GM23338 (cell line): ENCODE results near the gene TMEM252. TPM values are rescaled to one million over a fixed set of nuclear protein-coding genes. Genes with fewer than 3 reads are reported as not detected.

Experiments
- ATAC-seq: fragments of 200-7000 bp; cut with Tn5 transposase; 3 replicates; pipeline ENCODE4 v1.9.1; 2020
- DNase-seq: peaks from one replicate; pipeline ENCODE4 v3.0.0-alpha.2; 2015; ENCODE audit warnings: low spot score
- H2AFZ ChIP-seq: fragments of 200-600 bp; sonication (generic); 2 replicates; pipeline ENCODE4 v1.8.0; 2016; ENCODE audit warnings: antibody characterized with exemption, mild to moderate bottlenecking, moderate library complexity
- H3F3A ChIP-seq: fragments of 200-600 bp; sonication (generic); replicated peaks from 2 replicates; pipeline ENCODE4 v1.8.0; 2017; ENCODE audit warnings: antibody characterized with exemption, mixed run types, low read depth
- H3K27ac ChIP-seq: fragments of 200-600 bp; sonication (generic); 2 replicates; pipeline ENCODE4 v1.6.1; 2016; ENCODE audit warnings: low read depth
- H3K27me3 ChIP-seq: fragments of 200-600 bp; sonication (generic); 2 replicates; pipeline ENCODE4 v1.8.0; 2016; ENCODE audit warnings: mild to moderate bottlenecking, mixed run types, moderate library complexity; ENCODE audit not compliant: insufficient read depth
- H3K36me3 ChIP-seq: fragments of 200-600 bp; sonication (generic); 2 replicates; pipeline ENCODE4 v1.8.0; 2016; ENCODE audit warnings: mild to moderate bottlenecking; ENCODE audit not compliant: insufficient read depth
- H3K4me1 ChIP-seq: fragments of 200-600 bp; sonication (generic); 2 replicates; pipeline ENCODE4 v1.8.0; 2016; ENCODE audit warnings: mild to moderate bottlenecking, moderate library complexity; ENCODE audit not compliant: insufficient read depth
- H3K4me2 ChIP-seq: fragments of 200-600 bp; sonication (generic); 2 replicates; pipeline ENCODE4 v1.7.1; 2017; ENCODE audit warnings: mixed run types
- H3K4me3 ChIP-seq: fragments of 200-600 bp; sonication (generic); 2 replicates; pipeline ENCODE4 v1.6.1; 2016; ENCODE audit warnings: mixed run types
- H3K79me2 ChIP-seq: fragments of 200-600 bp; sonication (generic); replicated peaks from 2 replicates; pipeline ENCODE4 v1.8.0; 2017; ENCODE audit warnings: mild to moderate bottlenecking; ENCODE audit not compliant: insufficient read depth
- H3K9me2 ChIP-seq: fragments of 200-600 bp; sonication (generic); 2 replicates; pipeline ENCODE4 v1.8.0; 2017; ENCODE audit not compliant: insufficient read depth
- H4K20me1 ChIP-seq: fragments of 200-600 bp; sonication (generic); replicated peaks from 2 replicates; pipeline ENCODE4 v1.8.0; 2017; ENCODE audit warnings: mild to moderate bottlenecking; ENCODE audit not compliant: insufficient read depth
- H3K27ac Mint-ChIP-seq: 2 replicates; pipeline ENCODE4 v1.8.0; 2020; ENCODE audit warnings: inconsistent platforms, mild to moderate bottlenecking, moderate library complexity, mixed read lengths
- H3K27me3 Mint-ChIP-seq: 3 replicates; pipeline ENCODE4 v1.8.0; 2022; ENCODE audit warnings: low read depth, mild to moderate bottlenecking, moderate library complexity, mixed read lengths, inconsistent platforms; ENCODE audit not compliant: insufficient read depth, poor library complexity
- H3K36me3 Mint-ChIP-seq: 3 replicates; pipeline ENCODE4 v1.8.0; 2021; ENCODE audit warnings: low read depth, mild to moderate bottlenecking, inconsistent platforms, moderate library complexity, mixed read lengths
- H3K4me1 Mint-ChIP-seq: 3 replicates; pipeline ENCODE4 v1.8.0; 2020; ENCODE audit warnings: mild to moderate bottlenecking, inconsistent platforms, mixed read lengths
- H3K4me3 Mint-ChIP-seq: 3 replicates; pipeline ENCODE4 v1.8.0; 2021; ENCODE audit warnings: moderate library complexity, mild to moderate bottlenecking, inconsistent platforms, mixed read lengths
- H3K9me3 Mint-ChIP-seq: 3 replicates; pipeline ENCODE4 v1.8.0; 2020; ENCODE audit warnings: moderate library complexity, mild to moderate bottlenecking, inconsistent platforms, mixed read lengths
- CREB1 ChIP-seq: fragments of 250-450 bp; sonication (Bioruptor Pico); IDR thresholded peaks from 2 replicates; pipeline ENCODE4 v1.5.0; 2020; ENCODE audit warnings: low read depth, mild to moderate bottlenecking, moderate library complexity
- EZH2 ChIP-seq: fragments of 200-600 bp; sonication (generic); IDR thresholded peaks from one replicate; pipeline ENCODE4 v1.8.0; 2017; ENCODE audit warnings: antibody characterized with exemption, mild to moderate bottlenecking, low read depth; ENCODE audit not compliant: unreplicated experiment
- EZH2phosphoT487 ChIP-seq: fragments of 200-600 bp; sonication (generic); IDR thresholded peaks from one replicate; pipeline ENCODE4 v1.8.1; 2018; ENCODE audit warnings: antibody characterized with exemption; ENCODE audit not compliant: unreplicated experiment
- JUNB ChIP-seq: IDR thresholded peaks from one replicate; pipeline ENCODE4 v1.6.1; 2016; ENCODE audit warnings: antibody characterized with exemption; ENCODE audit not compliant: unreplicated experiment
- NANOG ChIP-seq: IDR thresholded peaks from 2 replicates; pipeline ENCODE4 v1.6.1; 2016; ENCODE audit warnings: antibody characterized with exemption, borderline replicate concordance
- POLR2AphosphoS5 ChIP-seq: IDR thresholded peaks from 2 replicates; pipeline ENCODE4 v1.6.1; 2016; ENCODE audit warnings: antibody characterized with exemption, low read depth
- STAT1 ChIP-seq: IDR thresholded peaks from one replicate; pipeline ENCODE4 v1.6.1; 2016; ENCODE audit warnings: antibody characterized with exemption; ENCODE audit not compliant: unreplicated experiment
- ZNF114 ChIP-seq: fragments of 250-450 bp; sonication (Bioruptor Pico); IDR thresholded peaks from 2 replicates; pipeline ENCODE4 v1.5.0; 2020; ENCODE audit warnings: mild to moderate bottlenecking, moderate library complexity
- ZNF331 ChIP-seq: fragments of 250-450 bp; sonication (Bioruptor Pico); IDR thresholded peaks from 2 replicates; pipeline ENCODE4 v1.5.0; 2020; ENCODE audit warnings: low read depth, mild to moderate bottlenecking, moderate library complexity
- polyA plus RNA-seq: library from polyadenylated mRNA; unstranded; fragments of >200 nt; fragmentation: Nextera tagmentation; extraction: Ambion mirVana; gene quantifications from 2 replicates; pipeline ENCODE4 v1.2.1, GENCODE V29; 2016
- total RNA-seq: library from RNA; depleted of rRNA; stranded (reverse); fragments of >200 nt; shearing (Covaris generic); gene quantifications from 2 replicates; pipeline ENCODE4 v1.2.3, GENCODE V29; 2014
- TF ChIP-seq, protein P1 (sequence below), 2 experiments: fragments of 200-600 bp in 1 of 2; sonication (generic) in 1 of 2; conservative IDR thresholded peaks; 2 replicates each; pipeline versions ENCODE4 v1.5.1 to v1.6.1; 2016 to 2017; ENCODE audit warnings: antibody characterized with exemption in 2 of 2, low read depth in 2 of 2, mild to moderate bottlenecking in 2 of 2, moderate library complexity in 1 of 2
- TF ChIP-seq, protein P2 (sequence below): IDR thresholded peaks from 2 replicates; pipeline ENCODE4 v1.6.1; 2016; ENCODE audit warnings: antibody characterized with exemption
- TF ChIP-seq, protein P3 (sequence below): fragments of 250-450 bp; sonication (Bioruptor Pico); IDR thresholded peaks from 2 replicates; pipeline ENCODE4 v1.5.0; 2020; ENCODE audit warnings: mild to moderate bottlenecking, moderate library complexity

TMEM252 gene
- total and polyA plus RNA-seq, 2 experiments from 2014 or later = not detected

DNA sequence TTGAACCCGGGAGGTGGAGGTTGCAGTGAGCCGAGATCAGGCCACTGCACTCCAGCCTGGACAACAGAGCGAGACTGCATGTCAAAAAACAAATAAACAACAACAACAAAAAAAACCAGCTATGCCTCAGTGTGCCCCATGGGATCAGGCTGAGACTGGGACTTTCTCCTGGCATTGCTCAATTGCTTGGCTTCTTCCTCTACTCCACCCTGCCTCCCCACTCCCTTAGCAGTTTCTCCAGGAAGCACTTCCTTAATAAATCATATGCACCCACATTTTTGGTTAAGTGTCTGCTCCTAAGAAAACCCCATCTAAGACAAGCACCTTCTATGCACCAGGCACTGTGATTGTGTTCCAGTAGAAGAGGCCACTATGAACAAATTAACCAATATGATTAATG, 41.0 kb upstream of the TMEM252 start:
- H3K9me3 Mint-ChIP-seq = no peaks in the 10 kb centered on the region; the same call in 2 of the 3 replicates
- Histone ChIP-seq H3F3A (no peaks in the 10 kb centered on the region), H3K9me2 (no peaks in the 10 kb centered on the region), H3K4me1 (no peaks in the 10 kb centered on the region), H3K27me3 (no peaks in the 10 kb centered on the region), H3K27ac (no peak overlapping the region), H3K4me3 (no peak overlapping the region), H3K36me3 (no peaks in the 10 kb centered on the region), H4K20me1 (no peaks in the 10 kb centered on the region), H3K4me2 (no peak overlapping the region), H3K79me2 (no peaks in the 10 kb centered on the region), H2AFZ (no peak overlapping the region)
- TF ChIP-seq, protein P1, sequence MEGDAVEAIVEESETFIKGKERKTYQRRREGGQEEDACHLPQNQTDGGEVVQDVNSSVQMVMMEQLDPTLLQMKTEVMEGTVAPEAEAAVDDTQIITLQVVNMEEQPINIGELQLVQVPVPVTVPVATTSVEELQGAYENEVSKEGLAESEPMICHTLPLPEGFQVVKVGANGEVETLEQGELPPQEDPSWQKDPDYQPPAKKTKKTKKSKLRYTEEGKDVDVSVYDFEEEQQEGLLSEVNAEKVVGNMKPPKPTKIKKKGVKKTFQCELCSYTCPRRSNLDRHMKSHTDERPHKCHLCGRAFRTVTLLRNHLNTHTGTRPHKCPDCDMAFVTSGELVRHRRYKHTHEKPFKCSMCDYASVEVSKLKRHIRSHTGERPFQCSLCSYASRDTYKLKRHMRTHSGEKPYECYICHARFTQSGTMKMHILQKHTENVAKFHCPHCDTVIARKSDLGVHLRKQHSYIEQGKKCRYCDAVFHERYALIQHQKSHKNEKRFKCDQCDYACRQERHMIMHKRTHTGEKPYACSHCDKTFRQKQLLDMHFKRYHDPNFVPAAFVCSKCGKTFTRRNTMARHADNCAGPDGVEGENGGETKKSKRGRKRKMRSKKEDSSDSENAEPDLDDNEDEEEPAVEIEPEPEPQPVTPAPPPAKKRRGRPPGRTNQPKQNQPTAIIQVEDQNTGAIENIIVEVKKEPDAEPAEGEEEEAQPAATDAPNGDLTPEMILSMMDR (conservative IDR thresholded peaks at IDR 0.05; ENCODE audit: low read depth in 2 of 2) = no peak
- no peak for TF ChIP-seq STAT1
- TF ChIP-seq, protein P2, sequence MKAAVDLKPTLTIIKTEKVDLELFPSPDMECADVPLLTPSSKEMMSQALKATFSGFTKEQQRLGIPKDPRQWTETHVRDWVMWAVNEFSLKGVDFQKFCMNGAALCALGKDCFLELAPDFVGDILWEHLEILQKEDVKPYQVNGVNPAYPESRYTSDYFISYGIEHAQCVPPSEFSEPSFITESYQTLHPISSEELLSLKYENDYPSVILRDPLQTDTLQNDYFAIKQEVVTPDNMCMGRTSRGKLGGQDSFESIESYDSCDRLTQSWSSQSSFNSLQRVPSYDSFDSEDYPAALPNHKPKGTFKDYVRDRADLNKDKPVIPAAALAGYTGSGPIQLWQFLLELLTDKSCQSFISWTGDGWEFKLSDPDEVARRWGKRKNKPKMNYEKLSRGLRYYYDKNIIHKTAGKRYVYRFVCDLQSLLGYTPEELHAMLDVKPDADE = no peak
- TF ChIP-seq POLR2AphosphoS5 = no peak
- no peak for TF ChIP-seq EZH2phosphoT487
- TF ChIP-seq EZH2 = no peak
- no peak for TF ChIP-seq JUNB
- no peak for TF ChIP-seq NANOG
- no peak for TF ChIP-seq CREB1 (CRISPR knock-in tag)
- TF ChIP-seq ZNF331 (CRISPR knock-in tag) = no peak
- TF ChIP-seq ZNF114 (CRISPR knock-in tag) = no peak
- DNase-seq = no peak
- no peak overlapping the region for H3K27ac Mint-ChIP-seq
- no peak overlapping the region for H3K4me3 Mint-ChIP-seq
- ATAC-seq = no peak
- no peaks in the 10 kb centered on the region for H3K36me3 Mint-ChIP-seq
- H3K27me3 Mint-ChIP-seq = peaks cover 5% of the 10 kb centered on the region
- peaks cover 13% of the 10 kb centered on the region for H3K4me1 Mint-ChIP-seq

DNA sequence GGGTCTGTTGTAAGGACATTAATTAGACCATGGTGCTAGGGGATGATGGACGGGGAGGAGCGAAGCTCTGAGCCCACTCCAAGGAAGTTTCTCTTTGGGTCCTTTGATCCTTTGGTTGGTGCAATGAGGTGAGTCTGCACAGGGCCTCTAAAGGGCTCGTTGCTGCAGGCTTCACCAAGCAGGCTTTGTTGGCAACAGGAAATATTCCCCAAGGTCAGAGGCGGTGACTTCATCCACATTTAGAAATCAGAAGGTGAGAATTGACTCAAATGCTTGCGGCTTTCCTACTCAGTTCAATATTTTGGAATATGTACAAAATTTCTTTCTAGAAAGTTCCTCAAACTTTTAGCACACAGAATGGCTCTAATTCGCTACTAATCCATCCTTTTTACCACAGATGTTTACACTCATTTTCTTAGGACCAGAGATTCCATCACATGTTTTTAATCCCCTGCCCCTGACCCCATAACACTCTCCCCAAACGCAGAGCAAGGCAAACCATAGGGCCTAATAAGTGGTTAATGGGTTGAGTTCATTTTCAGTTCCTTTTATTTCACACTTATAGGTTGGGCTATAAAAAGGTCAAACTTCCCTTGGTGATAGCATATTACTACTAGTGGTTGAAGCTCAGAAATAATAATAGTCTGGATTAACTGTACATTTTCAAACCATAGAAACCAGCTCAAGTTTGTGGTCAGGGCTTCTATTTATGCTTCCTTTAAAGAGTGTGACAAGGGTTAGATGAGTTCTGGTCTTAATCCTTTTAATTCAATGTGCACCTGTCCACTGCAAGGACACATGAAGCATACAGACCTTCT, 37.3 kb upstream of the TMEM252 start:
- Histone ChIP-seq H3K79me2 (no peaks in the 10 kb centered on the region), H3F3A (no peaks in the 10 kb centered on the region), H3K27ac (no peak overlapping the region), H3K4me2 (no peak overlapping the region), H3K9me2 (no peaks in the 10 kb centered on the region), H3K4me3 (no peak overlapping the region), H4K20me1 (no peaks in the 10 kb centered on the region), H2AFZ (peak overlapping the region; percentile 63), H3K27me3 (no peaks in the 10 kb centered on the region), H3K4me1 (no peaks in the 10 kb centered on the region), H3K36me3 (no peaks in the 10 kb centered on the region)
- Mint-ChIP-seq H3K4me3 (no peak overlapping the region), H3K27ac (no peak overlapping the region), H3K27me3 (peaks cover 2% of the 10 kb centered on the region), H3K9me3 (no peaks in the 10 kb centered on the region; the same call in 2 of the 3 replicates), H3K4me1 (no peaks in the 10 kb centered on the region), H3K36me3 (no peaks in the 10 kb centered on the region)
- ATAC-seq (no peak), DNase-seq (no peak)
- TF ChIP-seq NANOG = no peak
- TF ChIP-seq ZNF114 (CRISPR knock-in tag) = no peak
- no peak for TF ChIP-seq STAT1
- TF ChIP-seq, protein P3, sequence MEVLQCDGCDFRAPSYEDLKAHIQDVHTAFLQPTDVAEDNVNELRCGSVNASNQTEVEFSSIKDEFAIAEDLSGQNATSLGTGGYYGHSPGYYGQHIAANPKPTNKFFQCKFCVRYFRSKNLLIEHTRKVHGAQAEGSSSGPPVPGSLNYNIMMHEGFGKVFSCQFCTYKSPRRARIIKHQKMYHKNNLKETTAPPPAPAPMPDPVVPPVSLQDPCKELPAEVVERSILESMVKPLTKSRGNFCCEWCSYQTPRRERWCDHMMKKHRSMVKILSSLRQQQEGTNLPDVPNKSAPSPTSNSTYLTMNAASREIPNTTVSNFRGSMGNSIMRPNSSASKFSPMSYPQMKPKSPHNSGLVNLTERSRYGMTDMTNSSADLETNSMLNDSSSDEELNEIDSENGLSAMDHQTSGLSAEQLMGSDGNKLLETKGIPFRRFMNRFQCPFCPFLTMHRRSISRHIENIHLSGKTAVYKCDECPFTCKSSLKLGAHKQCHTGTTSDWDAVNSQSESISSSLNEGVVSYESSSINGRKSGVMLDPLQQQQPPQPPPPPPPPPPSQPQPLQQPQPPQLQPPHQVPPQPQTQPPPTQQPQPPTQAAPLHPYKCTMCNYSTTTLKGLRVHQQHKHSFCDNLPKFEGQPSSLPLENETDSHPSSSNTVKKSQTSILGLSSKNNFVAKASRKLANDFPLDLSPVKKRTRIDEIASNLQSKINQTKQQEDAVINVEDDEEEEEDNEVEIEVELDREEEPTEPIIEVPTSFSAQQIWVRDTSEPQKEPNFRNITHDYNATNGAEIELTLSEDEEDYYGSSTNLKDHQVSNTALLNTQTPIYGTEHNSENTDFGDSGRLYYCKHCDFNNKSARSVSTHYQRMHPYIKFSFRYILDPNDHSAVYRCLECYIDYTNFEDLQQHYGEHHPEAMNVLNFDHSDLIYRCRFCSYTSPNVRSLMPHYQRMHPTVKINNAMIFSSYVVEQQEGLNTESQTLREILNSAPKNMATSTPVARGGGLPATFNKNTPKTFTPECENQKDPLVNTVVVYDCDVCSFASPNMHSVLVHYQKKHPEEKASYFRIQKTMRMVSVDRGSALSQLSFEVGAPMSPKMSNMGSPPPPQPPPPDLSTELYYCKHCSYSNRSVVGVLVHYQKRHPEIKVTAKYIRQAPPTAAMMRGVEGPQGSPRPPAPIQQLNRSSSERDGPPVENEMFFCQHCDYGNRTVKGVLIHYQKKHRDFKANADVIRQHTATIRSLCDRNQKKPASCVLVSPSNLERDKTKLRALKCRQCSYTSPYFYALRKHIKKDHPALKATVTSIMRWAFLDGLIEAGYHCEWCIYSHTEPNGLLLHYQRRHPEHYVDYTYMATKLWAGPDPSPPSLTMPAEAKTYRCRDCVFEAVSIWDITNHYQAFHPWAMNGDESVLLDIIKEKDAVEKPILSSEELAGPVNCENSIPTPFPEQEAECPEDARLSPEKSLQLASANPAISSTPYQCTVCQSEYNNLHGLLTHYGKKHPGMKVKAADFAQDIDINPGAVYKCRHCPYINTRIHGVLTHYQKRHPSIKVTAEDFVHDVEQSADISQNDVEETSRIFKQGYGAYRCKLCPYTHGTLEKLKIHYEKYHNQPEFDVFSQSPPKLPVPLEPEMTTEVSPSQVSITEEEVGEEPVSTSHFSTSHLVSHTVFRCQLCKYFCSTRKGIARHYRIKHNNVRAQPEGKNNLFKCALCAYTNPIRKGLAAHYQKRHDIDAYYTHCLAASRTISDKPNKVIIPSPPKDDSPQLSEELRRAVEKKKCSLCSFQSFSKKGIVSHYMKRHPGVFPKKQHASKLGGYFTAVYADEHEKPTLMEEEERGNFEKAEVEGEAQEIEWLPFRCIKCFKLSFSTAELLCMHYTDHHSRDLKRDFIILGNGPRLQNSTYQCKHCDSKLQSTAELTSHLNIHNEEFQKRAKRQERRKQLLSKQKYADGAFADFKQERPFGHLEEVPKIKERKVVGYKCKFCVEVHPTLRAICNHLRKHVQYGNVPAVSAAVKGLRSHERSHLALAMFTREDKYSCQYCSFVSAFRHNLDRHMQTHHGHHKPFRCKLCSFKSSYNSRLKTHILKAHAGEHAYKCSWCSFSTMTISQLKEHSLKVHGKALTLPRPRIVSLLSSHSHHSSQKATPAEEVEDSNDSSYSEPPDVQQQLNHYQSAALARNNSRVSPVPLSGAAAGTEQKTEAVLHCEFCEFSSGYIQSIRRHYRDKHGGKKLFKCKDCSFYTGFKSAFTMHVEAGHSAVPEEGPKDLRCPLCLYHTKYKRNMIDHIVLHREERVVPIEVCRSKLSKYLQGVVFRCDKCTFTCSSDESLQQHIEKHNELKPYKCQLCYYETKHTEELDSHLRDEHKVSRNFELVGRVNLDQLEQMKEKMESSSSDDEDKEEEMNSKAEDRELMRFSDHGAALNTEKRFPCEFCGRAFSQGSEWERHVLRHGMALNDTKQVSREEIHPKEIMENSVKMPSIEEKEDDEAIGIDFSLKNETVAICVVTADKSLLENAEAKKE (CRISPR knock-in tag) = no peak
